GM21723 (cell line): Measurements from ENCODE around the gene WDR6.
A peak's percentile ranks its signal among the peaks of the same experiment; 100 is the strongest.

ENCODE experiments used
- ATAC-seq: cut with Tn5 transposase; IDR thresholded peaks from one replicate; pipeline ENCODE4 v1.9.1; 2021; ENCODE audit warnings: mild to moderate bottlenecking, moderate library complexity; ENCODE audit not compliant: unreplicated experiment

Gene WDR6

GRCh38 chr3:49013738-49014660 lies 6.8 kb downstream of the WDR6 start:
- ATAC-seq, result no peak

GRCh38 chr3:49015072-49015471 lies 7.9 kb downstream of the WDR6 start:
- ATAC-seq, result no peak

DNA sequence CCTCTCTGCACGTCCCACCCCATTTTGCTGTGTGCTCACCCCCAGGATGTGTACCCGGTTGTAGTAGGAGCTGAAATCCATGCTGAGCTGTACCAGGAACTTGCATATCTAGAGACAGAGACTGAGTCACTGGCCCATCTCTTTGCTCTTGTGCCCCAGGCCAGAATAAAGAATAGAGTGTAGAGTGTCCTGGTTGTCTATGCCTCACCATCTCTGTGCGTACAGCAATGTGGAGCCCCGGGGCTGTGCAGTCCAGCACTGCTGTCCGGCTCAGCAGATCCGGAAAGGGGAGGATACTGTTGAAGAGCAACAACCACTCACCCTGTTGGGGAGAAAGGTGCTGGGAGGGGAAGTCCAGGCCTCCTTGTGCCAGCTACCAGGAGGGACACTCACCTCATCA lies 8.6 kb downstream of the WDR6 start:
- ATAC-seq, result no peak

GRCh38 chr3:49016414-49017228 lies 9.4 kb downstream of the WDR6 start:
- ATAC-seq, result no peak

- no peak for ATAC-seq
Measured at GRCh38 chr3:49017229-49017970, 10.2 kb downstream of the WDR6 start.

DNA sequence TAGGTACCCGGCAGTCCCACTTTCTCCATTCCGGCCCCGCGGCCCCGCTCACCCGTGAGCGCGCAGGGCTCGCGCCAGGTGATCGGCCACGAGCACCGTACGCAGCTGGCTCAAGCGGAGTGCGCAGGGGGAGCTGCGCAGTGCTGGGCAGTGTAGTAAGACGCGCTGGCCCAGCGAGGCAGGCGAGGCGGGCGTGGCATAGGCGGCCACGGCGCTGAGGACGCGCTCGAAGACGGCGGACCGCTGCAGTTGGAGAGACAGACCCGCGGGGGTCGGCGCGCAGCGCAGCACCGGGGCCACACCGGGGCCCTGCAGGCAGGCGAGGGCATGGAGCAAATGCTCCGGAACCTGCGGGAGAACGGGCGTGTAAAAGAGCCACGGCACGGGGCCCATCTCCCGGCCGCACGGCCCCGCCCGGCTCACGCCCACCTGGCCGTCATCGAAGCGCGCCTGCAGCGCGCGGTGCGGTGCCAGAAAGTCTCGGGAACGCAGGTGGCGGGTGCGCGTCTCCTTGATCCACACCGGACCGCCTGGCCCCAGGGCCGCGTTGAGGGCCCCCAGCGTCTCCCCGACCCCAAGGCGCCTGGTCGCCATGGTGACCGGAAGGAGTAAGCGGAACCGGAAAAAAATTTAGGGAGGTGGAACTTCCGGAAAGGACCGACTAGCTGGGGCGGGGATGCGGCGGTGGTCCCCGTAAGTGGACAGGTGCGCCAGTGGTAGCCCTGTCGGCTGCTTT lies 10.9 kb downstream of the WDR6 start, which contains the start of gene DALRD3:
DALRD3 (minus strand) TSS at position 610 of the 736 bp plus-strand sequence; CDS start at position 594, 16 bp downstream.
- no peak for ATAC-seq

- no peak for ATAC-seq
Measured at GRCh38 chr3:49018707-49019006, 11.5 kb downstream of the WDR6 start.

DNA sequence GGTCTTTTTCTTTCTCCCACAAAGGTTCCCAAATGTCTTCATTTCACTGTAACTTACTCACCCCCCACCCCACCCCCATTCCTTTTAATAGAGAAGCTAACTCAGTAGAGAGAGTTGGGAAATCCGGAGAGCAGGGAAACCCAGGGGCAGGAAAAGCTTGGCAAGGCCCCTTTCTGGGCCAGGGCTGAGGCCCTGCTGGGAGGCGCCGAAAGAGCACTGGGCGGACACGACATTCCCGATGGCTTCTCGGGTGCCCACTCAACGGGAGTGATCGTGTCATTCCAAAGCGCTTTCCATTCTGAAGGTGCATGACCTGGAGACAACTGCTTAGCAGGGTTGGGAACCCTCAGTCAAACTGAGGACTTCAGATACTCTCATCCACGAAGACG lies 12.7 kb downstream of the WDR6 start:
- ATAC-seq, result no peak

DNA sequence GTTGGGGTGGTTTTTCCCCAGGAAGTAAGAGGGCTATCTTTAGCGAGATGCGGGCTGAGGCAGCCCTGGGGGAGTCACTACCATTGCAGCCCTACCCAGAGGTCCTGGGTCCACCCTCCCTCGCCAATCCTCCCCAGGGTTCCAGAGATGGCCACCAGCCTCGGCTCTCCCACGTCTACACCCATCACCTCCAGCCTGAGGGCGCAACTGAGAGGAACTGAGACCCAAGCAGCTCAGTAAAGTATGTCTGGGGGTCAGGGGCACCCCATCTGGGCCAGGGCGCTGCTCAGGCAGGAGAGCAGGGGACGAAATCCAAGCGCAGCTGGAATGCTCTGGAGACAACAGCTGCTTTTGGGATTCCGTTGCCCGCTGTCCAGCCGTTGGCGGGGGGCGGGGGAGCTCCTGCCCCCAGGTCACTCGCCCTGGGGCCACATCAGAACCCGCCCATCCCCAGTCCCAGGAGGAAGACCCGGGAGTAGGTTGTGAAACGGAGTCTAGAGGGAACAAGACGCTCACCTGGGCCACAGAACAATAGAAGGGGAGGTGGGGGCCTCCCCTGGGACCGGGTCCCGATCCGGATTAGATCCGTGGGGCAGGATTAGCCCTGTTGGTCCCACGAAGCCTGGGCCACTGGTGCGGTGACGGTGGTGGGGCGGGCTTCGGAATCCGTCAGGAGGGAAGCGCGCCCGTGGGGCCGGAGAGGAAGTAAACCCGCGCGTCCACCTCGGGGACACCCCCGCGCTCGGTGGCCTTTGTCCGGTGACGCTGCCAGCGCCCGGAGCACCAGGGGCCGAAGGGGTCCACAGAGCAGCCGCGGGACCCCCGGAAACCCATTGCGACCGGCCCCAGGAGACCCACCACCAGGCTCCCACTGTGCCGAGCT lies 13.4 kb downstream of the WDR6 start:
- peak; percentile 2 for ATAC-seq

GRCh38 chr3:49021213-49021812 lies 14.1 kb downstream of the WDR6 start:
- ATAC-seq, result peak; percentile 56

- ATAC-seq, result peak; percentile 58
Measured at GRCh38 chr3:49021813-49022687, 14.9 kb downstream of the WDR6 start, which contains the start of gene NDUFAF3. NDUFAF3 (plus strand) TSS chr3:49022121; CDS start chr3:49022145, 24 bp downstream.

- ATAC-seq, result no peak
Measured at GRCh38 chr3:49022688-49023171, 15.5 kb downstream of the WDR6 start.

GRCh38 chr3:49023775-49024174 lies 16.6 kb downstream of the WDR6 start:
- ATAC-seq, result no peak

DNA sequence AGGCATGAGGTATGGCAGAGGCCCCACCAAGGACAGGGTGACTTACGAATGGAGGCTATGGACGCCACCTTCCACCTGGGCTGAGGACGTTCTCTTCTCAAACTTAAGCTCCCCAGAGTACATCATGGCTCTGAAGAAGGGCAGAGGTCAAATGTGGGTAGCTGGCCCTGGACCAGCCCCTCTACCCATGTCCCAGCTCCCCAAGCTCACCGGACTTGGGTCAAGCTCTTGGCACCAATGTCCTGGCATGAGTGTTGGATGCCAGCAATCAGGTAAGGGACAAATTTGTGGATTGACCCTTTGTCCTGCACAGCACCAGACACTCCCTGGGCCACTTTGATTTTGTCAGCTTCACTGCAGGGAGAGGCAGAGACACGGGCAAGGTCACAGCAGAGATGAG lies 17.3 kb downstream of the WDR6 start:
- no peak for ATAC-seq

DNA sequence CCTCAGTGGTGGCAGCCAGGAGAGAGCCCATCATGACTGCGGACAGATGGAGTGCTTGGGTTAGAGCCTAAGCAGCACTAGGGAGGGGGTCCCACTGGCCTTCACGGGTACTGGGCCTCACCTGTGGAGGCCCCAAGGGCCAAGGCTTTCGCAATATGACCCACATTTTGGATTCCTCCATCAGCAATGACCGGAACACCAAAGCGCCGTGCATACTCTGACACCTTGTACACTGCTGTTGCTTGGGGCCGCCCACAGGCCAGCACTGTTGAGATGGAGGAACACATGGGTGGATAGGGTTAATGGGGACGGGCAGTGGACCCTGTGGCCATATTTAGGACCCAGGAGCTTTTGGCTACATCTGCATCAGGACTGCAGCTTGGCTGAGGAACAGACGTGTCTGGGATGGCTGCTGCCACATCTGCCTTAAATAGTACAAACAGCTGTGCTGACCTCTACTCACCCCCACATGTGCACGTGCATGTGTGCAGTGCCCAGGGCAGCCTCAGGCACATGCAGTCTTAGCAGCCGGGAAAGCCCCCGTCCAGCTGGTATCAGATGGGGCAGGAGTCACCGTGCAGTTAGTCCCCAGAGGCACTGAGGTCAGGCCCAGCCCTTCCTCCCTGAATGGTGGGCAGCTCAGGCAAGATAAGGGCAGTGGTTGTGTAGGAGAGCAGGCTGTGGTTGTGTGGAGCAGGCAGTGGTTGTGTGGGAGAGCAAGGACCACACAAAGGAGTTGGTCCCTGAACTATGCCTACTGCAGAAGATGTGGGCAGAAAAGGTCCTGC lies 18.0 kb downstream of the WDR6 start:
- ATAC-seq, result no peak

DNA sequence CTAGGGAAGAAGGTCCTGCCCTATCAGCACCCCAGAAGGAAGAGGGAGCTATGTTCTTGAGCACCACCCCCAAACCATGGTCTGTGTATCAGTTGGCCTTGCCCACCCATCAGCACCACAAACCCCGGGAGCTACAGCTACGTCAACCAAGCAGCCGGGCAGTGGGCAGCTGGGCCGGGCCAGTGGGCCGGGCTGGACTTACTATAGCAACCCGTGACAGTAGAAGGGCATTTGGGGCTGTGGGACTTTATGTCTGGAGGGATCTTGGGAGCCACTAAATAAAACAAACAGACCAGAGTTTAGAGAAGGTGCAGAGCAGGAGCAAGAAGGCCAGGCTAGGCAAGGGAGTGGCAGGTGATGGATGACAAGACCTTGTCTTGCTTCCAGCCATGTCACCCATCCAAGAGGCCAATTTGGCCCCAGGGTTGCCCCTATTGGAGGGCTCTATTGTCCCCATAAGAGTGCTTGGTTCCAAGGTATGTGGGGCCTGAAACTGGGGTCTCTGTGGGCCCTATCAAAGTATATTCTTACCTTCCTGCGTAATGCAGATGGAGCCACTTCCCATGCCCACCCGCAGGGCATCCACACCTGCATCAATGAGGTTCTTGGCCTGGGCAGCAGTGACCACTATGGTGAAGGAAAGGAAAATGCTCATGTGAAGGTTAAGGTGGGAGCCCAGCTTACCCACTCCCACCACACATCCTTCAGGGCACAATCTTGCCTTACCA lies 18.8 kb downstream of the WDR6 start:
- ATAC-seq, result no peak

- ATAC-seq, result no peak
Measured at GRCh38 chr3:49026536-49026935, 19.3 kb downstream of the WDR6 start.
